ENCODE data around the gene PITPNC1.
"Not testable (repeated sequence)": the region's sequence is repeated elsewhere in the genome, so short reads cannot be mapped to it uniquely, and the experiment has no call there.

The PITPNC1 gene

DNA sequence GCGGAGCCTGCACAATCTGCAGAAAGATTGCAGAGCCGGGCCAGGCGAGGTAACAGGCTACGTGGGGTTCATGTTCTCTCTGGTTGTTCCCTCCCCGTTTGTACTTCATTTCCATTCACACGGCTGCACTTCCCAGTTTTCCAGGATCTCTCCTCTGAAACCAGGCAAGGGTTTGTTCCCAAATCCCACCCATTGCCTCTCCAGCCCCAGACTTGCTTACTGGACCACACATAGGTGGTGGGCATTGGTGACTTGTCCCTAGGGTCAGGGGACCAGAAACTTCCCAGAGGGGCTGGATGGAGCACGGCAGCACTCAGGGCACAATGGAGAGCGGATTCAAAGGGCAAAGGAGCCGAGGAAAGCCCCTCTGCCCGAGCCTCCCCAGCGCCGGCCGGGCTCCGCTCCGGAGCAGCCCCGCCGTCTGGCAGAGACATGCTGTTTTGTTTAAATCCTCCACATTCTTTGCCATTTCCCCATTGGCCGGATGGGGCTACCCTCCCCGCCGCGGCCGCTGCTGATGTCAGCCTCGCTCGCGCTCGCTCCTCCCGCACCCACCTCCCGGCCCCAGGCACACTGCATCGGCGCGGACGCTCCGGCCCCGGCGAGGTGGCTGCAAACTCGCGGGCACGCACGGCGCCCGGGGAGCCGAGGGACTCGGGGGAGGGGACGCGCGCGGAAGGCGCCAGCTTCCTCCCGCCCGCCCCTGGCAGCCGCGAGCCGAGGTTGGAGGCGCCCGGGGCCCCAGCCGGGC is at the start of gene PITPNC1:
Gene PITPNC1, plus strand, starts transcription at position 545 of the 751 bp plus-strand sequence.
- DNase-seq, result peak; percentile 70

DNA sequence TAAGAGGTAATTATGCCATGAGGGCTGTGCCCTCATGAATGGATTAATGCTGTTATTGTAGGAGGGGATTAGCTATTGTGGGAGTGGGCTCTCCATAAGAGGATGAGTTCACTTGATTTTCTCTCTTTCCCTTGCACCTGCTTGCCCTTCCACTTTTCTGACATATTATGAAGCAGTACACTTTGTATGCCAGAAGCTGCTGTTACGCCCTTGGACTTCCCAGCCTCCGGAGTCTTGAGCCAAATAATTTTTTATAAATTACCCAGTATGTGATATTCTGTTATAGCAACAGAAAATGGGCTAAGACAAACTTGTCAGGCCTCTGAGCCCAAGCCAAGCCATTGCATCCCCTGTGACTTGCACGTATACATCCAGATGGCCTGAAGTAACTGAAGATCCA is 49.1 kb upstream of the PITPNC1 start:
- no peak for DNase-seq

DNA sequence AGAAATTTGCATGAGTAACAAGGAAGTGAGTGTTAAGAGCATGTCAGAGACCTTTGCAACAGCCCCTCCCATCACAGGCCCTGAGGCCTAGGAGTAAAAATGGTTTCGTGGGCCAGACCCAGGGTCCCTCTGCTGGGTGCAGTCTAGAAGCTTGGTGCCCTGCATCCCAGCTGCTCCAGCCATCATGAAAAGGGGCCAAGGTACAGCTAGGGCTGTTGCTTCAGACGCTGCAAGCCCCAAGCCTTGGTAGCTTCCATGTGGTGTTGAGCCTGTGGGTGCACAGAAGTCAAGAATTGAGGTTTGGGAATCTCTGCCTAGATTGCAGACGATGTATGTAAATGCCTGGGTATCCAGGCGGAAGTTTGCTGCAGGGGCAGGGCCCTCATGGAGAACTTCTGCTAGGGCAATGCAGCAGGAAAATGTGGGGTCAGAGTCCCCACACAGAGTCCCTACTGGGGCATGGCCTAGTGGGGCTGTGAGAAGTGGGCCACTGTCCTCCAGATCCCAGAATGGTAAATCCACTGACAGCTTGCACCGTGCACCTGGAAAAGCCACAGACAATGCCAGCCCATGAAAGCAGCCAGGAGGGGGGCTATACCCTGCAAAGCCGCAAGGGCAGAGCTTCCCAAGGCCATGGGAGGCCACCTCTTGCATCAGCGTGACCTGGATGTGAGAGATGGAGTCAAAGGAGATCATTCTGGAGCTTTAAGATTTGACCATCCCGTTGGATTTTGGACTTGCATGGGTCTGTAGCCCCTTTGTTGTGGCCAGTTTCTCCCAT is 45.5 kb upstream of the PITPNC1 start:
- DNase-seq, result not testable (repeated sequence)

DNA sequence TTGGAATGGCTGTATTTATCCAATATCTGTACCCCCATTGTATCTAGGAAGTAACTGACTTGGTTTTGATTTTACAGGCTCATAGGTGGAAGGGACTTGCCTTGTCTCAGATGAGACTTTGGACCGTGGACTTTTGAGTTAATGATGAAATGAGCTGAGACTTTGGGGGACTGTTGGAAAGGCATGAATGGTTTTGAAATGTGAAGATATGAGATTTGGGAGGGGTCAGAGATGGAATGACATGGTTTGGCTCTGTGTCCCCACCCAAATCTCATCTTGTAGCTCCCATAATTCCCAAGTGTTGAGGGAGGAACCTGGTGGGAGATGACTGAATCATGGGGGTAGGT is 44.9 kb upstream of the PITPNC1 start:
- DNase-seq, result not testable (repeated sequence)

DNA sequence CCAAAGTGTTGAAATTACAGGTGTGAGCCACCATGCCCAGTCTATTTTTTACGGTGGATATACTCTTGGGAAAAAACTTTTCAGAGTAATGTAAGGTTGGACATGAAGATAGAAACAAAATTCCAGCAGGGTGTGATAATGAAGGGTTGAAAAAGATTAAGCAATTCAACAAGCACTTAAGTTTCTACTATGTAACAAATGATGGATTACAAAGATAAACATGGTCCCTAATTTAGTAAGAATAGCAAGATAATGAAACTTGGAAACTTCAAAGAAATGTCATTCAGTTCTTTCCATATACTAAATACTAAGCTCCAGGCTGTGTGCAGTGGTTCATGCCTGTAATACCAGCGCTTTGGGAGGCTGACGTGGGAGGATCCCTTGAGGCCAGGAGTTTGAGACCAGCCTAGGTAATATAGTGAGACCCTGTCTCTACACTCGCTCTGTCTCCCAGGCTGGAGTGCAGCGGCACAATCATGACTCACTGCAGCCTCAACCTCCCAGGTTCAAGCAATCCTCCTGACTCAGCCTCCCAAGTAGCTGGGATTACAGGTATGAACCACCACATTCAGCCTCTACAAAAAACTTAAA is 41.7 kb upstream of the PITPNC1 start:
- DNase-seq, result no peak

DNA sequence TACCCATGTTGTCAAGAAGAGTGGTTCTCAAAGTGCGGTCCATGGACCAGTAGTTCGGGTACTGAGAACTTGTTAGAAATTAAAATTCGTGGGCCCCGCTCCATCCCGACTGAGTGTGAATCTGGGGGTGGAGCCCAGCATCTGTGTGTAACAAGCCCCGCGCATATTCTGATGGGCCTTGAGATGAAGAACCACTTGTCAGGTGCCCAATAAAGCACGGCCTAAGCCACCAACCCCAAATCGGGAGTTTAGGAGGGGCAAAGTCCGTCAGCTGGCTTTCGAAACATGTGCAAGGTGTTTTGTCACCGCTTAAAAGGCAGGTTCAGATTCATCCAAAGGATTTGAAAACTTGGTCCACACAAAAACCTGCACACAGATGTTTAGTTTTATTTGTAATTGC is 40.2 kb upstream of the PITPNC1 start:
- DNase-seq, result no peak

DNA sequence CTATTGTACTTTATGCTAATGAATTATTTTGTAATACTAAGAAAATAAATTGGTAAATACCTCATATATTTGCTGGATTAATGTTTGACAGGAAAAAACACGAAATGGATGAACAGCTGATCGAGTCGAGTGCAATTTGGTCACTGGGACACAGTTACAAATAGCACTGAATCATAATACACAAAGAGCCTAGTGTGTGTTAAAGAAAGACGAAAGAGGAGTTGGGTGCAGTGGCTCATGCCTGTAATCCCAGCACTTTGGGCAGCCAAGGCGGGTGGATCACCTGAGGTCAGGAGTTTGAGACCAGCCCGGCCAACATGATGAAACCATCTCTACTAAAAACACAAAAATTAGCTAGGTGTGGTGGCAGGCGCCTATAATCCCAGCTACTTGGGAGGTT is 38.7 kb upstream of the PITPNC1 start:
- DNase-seq, result not testable (repeated sequence)

DNA sequence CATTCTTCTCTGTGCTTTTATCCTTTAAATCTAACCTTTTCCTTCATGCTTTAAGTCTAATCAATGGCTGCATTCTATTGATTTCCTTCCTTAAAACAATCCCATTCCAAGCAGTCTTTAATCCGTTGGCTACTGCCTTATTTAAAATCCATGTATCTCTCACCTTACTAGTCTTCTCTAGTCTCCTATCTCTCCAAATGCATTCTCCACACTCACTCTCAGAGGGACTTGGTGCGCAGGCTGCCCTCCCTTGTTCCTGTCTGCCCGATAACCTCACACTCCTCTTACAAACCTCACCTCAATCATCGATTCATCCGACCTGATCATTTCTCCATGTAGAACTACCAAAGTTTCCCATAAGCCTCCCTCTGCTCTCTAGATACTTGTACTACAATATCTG is 33.8 kb upstream of the PITPNC1 start:
- DNase-seq, result no peak

DNA sequence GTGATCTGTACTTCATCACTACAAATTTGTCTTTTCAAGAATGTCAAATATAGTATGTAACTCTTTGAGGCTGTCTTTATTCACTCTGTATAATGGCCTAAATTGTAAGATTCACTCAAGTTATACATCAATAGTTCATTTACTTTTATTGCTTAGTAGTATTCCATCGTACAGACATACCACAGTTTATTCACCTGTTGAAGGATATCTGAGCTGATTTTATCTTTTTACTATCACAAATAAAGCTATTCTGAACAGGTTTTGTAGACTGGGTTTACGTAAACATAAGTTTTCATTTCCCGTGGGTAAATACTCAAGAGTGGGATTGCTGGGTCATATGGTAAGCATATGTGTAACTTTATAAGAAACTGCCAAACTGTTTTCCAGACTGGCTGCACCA is 29.3 kb upstream of the PITPNC1 start:
- DNase-seq, result no peak

DNA sequence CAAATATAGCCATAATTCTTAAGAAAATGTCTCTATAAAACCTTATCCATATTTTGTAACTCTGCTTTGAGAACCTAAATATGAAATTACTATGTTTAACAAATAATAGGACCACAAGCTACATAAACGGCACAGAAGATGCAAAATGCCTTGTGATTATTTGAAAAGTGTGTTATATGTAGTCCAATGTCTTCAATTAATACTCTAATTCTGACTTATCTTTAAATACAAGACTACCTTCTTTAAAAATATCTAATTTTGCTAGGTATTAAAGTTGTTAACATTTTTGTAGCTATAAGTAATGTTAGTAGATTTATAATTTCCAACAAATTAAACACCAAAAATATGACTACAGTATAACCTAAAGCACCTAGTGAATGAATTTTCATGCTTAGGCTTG is 27.7 kb upstream of the PITPNC1 start:
- no peak for DNase-seq

DNA sequence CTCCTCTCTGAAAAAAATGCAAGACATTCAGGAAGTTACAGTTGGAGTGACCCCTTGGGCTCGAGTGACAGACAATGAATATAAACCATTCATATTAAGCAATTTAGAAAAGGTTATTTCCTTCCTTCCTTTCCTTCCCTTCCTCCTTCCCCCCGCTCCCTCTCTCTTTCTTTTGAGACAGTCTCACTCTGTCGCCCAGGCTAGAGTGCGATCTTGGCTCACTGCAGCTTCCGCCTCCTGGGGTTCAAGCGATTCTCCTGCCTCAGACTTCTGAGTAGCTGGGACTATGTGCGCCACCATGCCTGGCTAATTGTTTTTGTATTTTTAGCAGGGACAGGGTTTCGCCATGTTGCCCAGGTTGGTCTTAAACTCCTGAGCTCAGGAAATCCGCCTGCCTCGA is 23.9 kb upstream of the PITPNC1 start:
- DNase-seq, result no peak

DNA sequence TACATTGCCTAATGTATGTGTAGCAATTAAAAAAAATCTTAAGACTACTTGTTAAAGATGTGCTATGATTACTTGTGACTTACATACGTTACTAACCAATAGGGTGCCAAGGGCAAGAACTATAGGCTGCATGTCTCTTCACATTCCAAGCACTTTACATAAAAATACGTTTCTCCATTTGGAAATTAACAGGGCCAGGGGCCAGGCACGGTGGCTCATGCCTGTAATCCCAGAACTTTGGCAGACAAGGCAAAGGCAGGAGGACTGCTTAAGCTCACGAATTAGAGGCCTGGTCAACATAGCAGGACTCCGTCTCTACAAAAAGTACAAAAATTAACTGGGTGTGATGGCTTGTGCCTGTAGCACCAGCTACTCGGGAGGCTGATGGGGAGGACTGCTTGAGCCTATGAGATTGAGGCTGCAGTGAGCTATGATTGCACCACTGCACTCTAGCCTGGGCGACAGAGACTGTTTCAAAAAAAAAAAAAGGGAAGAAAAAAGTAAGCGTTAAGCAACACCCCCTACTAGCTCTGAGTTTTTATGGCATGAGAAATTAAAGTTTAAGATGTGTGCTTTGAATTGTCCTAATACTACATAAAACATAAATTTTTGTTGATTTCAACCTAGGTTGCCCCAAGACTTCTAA is 23.0 kb upstream of the PITPNC1 start:
- DNase-seq, result no peak

DNA sequence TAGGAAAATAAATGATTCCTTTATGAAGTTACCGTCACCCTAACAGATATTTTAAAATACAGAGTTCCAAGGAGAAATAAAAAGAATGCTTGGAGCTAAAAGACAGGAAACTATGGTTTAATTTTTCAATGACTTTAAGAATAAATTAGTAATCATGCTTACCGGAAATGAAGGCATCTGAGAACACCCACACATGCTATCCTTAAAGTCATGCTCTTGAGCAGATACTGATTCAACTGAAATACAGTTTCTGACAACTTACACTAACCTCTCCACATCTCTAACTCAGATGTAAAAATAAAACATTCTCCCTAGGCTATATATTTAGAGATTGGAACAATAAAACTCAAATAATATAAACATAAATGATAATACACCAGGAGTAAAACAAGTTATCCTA is 18.5 kb upstream of the PITPNC1 start:
- no peak for DNase-seq

DNA sequence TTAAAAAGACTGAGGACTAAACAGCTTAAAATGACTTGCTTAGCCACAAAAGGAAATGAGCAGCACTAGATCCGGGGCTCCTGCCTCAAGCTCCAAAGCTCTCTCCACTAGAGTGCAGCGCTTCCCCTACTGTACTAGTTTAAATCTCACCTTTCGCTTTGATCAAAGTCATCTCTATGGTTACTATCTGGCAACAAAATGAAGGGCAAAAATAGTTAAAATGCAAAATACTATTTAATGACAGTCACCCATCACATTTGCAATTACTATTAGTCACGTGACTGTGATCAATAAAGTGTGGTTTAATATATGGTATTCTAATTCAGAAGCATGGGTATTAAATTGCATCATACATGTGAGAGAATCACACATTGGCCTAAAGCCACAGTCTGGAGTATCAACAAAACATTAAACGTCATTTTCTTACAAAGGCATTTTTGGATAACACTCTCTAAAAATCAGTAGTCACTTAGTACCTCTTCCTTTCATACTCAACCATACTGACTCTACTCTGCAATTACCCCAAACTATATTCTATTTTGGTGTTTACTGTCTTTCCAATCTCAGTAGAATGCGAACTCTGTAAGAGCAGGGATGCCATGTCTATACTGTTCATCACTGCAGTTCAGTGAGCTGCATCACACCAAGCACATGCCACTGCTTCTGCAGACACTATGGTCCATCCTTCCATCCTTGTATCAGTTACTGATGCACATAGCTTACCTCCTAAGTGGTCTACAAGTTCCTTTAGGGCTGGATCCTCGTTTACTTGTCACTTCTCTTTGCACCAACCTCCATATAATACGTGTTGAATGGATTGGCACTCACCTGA is 16.9 kb upstream of the PITPNC1 start:
- no peak for DNase-seq

DNA sequence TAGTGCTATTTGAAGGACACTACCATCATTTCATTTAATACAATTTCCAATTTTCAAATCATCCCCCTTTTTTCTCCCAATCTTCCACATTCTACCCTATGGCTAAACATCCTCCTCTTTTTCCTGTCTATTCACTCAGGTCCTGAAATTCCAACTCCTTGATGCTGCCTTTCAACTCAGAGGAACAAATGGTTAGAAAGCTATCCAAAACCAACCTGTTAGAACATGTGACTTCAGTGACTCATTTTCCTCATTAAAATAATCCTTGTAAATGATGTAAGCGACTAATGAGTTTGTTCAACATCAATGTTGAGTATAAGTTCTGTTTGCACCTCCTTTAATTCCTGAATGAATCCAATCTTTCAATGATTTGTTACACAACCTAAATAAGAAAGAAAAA is 16.2 kb upstream of the PITPNC1 start:
- DNase-seq, result no peak

DNA sequence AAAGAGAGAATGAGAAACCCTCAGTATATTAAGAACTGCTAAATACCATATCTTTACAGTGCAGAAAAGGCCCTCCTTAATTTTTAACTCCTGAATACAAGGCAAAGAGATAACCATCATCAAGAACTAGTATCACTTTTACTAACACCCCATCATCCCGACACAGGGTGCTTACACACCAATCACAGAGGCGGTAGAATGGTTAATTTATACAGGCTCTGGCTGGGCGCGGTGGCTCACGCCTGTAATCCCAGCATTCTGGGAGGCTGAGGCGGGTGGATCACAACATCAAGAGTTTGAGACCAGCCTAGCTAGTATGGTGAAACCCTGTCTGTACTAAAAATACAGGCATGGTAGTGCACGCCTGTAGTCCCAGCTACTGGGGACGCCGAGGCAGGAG is 14.9 kb upstream of the PITPNC1 start:
- DNase-seq, result no peak

DNA sequence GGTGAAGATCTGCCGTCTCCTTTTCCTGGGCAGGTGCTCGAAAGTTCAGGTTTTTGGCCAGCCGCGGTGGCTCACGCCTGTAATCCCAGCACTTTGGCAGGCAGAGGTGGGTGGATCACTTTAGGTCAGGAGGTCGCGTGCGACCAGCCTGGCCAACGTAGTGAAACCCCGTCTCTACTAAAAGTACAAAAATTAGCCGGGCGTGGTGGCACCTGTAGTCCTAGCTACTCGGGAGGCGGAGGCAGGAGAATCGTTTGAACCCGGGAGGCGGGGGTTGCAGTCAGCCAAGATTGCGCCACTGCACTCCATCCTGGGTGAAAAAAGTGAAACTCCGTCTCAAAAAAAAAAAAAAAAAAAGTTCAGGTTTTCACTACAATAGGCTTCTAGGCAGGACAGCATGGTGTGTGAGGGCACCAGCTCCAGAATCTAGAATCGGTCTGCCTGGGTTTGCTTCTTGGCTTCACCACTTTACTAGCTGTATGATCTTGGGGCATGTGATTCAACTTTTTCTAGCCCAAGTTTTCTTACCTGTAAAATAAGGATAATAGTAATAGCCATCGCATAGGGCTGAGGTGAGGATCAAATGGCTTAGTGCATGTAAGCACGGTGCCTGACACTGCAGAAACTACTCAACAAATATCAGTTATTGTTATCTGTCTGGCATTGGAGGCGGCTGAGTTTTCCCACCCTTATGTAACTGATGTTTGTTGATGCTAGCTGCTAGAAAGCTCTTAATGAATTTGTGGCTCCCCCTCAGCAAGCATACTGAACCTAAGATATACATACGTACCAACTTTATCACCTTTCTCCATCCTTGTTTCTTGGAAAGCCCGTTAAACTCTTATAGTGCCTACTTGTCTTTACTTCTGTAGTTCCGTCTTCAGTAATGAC is 12.0 kb upstream of the PITPNC1 start:
- DNase-seq, result no peak

DNA sequence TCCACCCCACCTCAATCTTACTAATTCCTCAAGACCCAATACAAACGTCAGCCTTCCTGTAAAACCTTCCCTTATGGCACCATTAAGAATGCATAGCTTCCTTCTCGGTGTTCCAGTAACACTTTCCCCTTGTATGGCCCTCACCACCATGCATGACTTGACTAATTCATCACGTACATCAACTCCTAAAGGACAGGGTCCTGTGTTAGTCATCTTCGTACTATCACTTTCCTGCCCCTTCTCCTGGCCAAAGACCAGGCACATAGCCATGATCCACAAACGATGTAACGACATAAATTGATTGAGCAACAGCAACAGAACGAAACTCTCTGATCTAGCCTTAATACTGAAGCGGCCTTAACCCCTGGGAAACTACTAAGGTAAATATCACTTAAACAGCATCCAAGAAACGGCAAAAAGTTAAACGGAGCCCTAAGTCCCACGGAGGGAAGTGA is 11.3 kb upstream of the PITPNC1 start:
- no peak for DNase-seq

DNA sequence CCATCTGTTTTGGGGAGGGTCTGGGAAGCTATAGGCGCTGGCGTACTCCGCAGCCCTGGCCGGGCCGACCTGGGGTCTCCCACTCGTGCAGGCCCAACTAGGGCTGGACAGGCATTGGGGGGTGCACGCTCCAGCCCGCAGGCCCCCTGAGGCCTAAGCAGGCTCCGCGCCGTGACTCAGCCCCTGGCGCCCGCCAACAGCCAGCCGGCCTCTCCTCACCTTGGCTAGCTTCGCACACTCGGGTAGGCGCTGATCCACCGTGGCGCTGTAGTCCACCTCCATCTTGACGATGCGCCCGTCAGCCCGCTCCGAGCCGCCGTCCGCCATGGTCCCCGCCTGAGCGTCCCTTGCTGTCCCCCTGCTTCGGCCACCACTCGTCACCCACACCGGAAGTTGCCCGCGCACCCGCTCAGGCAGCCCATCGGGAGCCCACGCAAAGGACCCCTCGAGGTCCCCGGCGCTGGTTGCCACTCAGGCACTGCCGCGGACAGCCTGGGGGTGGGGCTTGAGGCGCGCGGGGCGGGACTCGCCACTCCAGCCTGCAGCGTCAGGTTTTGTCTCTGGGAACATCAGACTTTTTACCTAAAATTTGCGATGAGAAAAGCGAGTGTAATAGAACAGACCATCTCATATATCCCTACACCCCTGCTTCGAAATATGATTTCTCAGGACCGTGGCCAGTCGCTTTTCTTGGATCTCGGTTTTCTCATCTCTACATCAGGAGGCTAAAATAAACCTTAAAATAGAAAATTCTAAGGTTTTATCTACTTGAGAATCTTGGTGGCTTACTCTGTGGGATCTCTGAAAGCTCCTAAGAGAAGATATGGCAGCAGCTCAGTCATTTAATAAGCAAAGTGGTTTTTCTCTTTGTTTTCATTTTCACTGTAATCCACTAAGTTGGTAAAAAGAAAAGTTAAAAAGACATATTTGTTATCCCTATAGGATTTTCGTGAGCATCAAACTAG is 10.6 kb upstream of the PITPNC1 start, which contains the start of gene PSMD12:
Gene PSMD12, minus strand, starts transcription at position 385 of the 965 bp plus-strand sequence. Its CDS starts 58 bp downstream, at position 327.
- DNase-seq, result peak; percentile 72

DNA sequence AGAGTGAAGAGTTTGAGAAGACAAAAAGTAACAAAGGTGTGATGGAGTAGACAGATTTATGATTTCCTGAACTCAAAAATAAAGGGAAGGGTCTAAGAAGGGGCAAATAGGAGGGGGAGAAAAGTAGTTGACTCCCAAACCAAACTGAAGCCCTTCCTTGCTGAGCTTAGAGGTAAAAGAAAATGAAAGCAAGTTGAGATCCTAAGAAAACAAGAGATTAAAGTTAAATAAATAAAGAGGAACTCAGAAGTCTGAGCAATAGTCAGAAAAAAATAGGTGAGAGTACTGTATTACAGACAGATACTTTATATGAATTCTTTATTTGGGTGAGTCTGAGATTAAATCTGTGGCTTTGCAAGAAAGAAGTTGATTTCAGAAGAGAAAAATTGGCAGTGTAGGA is 7.4 kb upstream of the PITPNC1 start:
- no peak for DNase-seq

Data from NCI-H1694 (cell line).